ENCODE measurements around the gene SOWAHA. TPM values are rescaled to one million over a fixed set of nuclear protein-coding genes. Genes with fewer than 3 reads are reported as not detected.

Gene SOWAHA
- total RNA-seq, 1 experiment from 2014 or later: 0.78 TPM

GRCh38 chr5:132840896-132841295 lies 27.8 kb downstream of the SOWAHA start:
- H3K4me3 Mint-ChIP-seq (ENCODE audit: low read depth, unreplicated experiment): no peak overlapping the region
- no peaks in the 10 kb centered on the region for H3K9me3 Mint-ChIP-seq (ENCODE audit: low read depth, unreplicated experiment)
- CTCF ChIA-PET: interaction anchor here (0.6 kb wide), 1 partner anchor 119 kb away, joined by 3 read pairs; no protein-coding TSS in a partner anchor
- no peak overlapping the region for H3K27ac Mint-ChIP-seq (ENCODE audit: unreplicated experiment)
- peaks cover 29% of the 10 kb centered on the region for H3K4me1 Mint-ChIP-seq (ENCODE audit: low read depth, unreplicated experiment)
- no peaks in the 10 kb centered on the region for H3K27me3 Mint-ChIP-seq (ENCODE audit: unreplicated experiment)
- H3K36me3 Mint-ChIP-seq (ENCODE audit: insufficient read depth, unreplicated experiment): no peaks in the 10 kb centered on the region
- TF ChIP-seq CTCF (IDR thresholded peaks at IDR 0.05; ENCODE audit: unreplicated experiment): no peak
- intact Hi-C loops (cut with micrococcal nuclease; ENCODE audit: unreplicated experiment): no loop called here
- BruUV-seq (replicated peaks): no TSS peak
- DNase-seq: no peak

GRCh38 chr5:132841305-132841704 lies 28.2 kb downstream of the SOWAHA start:
- H3K4me3 Mint-ChIP-seq (ENCODE audit: low read depth, unreplicated experiment): no peak overlapping the region
- no TSS peak for BruUV-seq (replicated peaks)
- TF ChIP-seq CTCF (IDR thresholded peaks at IDR 0.05; ENCODE audit: unreplicated experiment): no peak
- no peaks in the 10 kb centered on the region for H3K36me3 Mint-ChIP-seq (ENCODE audit: insufficient read depth, unreplicated experiment)
- intact Hi-C loops (cut with micrococcal nuclease; ENCODE audit: unreplicated experiment): no loop called here
- no peaks in the 10 kb centered on the region for H3K9me3 Mint-ChIP-seq (ENCODE audit: low read depth, unreplicated experiment)
- CTCF ChIA-PET: interaction anchor here (0.6 kb wide), 1 partner anchor 119 kb away, joined by 3 read pairs; no protein-coding TSS in a partner anchor
- no peak for DNase-seq
- H3K27me3 Mint-ChIP-seq (ENCODE audit: unreplicated experiment): no peaks in the 10 kb centered on the region
- H3K27ac Mint-ChIP-seq (ENCODE audit: unreplicated experiment): no peak overlapping the region
- H3K4me1 Mint-ChIP-seq (ENCODE audit: low read depth, unreplicated experiment): peaks cover 29% of the 10 kb centered on the region

- intact Hi-C loops (cut with micrococcal nuclease; ENCODE audit: unreplicated experiment): no loop called here
- DNase-seq: no peak
- CTCF ChIA-PET: interaction anchor here (0.9 kb wide), 1 partner anchor 13 kb away, joined by 4 read pairs; no protein-coding TSS in a partner anchor
- peaks cover 13% of the 10 kb centered on the region for H3K4me1 Mint-ChIP-seq (ENCODE audit: low read depth, unreplicated experiment)
- H3K9me3 Mint-ChIP-seq (ENCODE audit: low read depth, unreplicated experiment): no peaks in the 10 kb centered on the region
- no peak overlapping the region for H3K27ac Mint-ChIP-seq (ENCODE audit: unreplicated experiment)
- BruUV-seq (replicated peaks): no TSS peak
- no peak for TF ChIP-seq CTCF (IDR thresholded peaks at IDR 0.05; ENCODE audit: unreplicated experiment)
- H3K27me3 Mint-ChIP-seq (ENCODE audit: unreplicated experiment): no peaks in the 10 kb centered on the region
- no peak overlapping the region for H3K4me3 Mint-ChIP-seq (ENCODE audit: low read depth, unreplicated experiment)
- H3K36me3 Mint-ChIP-seq (ENCODE audit: insufficient read depth, unreplicated experiment): no peaks in the 10 kb centered on the region
These were observed 35.2 kb downstream of the SOWAHA start for GRCh38 chr5:132848270-132848669.

- TF ChIP-seq CTCF (IDR thresholded peaks at IDR 0.05; ENCODE audit: unreplicated experiment): no peak
- no peak overlapping the region for H3K4me3 Mint-ChIP-seq (ENCODE audit: low read depth, unreplicated experiment)
- H3K27ac Mint-ChIP-seq (ENCODE audit: unreplicated experiment): no peak overlapping the region
- no peaks in the 10 kb centered on the region for H3K9me3 Mint-ChIP-seq (ENCODE audit: low read depth, unreplicated experiment)
- H3K4me1 Mint-ChIP-seq (ENCODE audit: low read depth, unreplicated experiment): peaks cover 13% of the 10 kb centered on the region
- no peaks in the 10 kb centered on the region for H3K27me3 Mint-ChIP-seq (ENCODE audit: unreplicated experiment)
- DNase-seq: no peak
- intact Hi-C loops (cut with micrococcal nuclease; ENCODE audit: unreplicated experiment): no loop called here
- BruUV-seq (replicated peaks): no TSS peak
- no peaks in the 10 kb centered on the region for H3K36me3 Mint-ChIP-seq (ENCODE audit: insufficient read depth, unreplicated experiment)
- CTCF ChIA-PET: interaction anchor here (0.5 to 0.8 kb wide), 2 partner anchors 8 to 295 kb away, joined by 3 to 5 read pairs; no protein-coding TSS in a partner anchor
These were observed 36.2 kb downstream of the SOWAHA start for GRCh38 chr5:132849347-132849746.

All from Calu3 (cell line).